Activated naive CD4-positive, alpha-beta T cell treated with Interleukin-2 at 50 U/mL for 16 hours (primary cell): Measurements from ENCODE around the gene APH1A.
"Not testable (repeated sequence)": the region's sequence is repeated elsewhere in the genome, so short reads cannot be mapped to it uniquely, and the experiment has no call there.

ENCODE experiments used
- DNase-seq: peaks from one replicate; pipeline ENCODE4 v3.0.0-alpha.2; 2020

APH1A gene

GRCh38 chr1:150233359-150234308, 35.2 kb downstream of the APH1A start:
- peak; percentile 72 for DNase-seq

GRCh38 chr1:150232921-150233320, 35.9 kb downstream of the APH1A start:
- DNase-seq, result not testable (repeated sequence)

GRCh38 chr1:150228246-150228645, 40.6 kb downstream of the APH1A start:
- not testable (repeated sequence) for DNase-seq

- no peak for DNase-seq
Observed at GRCh38 chr1:150227228-150227627, 41.6 kb downstream of the APH1A start.

GRCh38 chr1:150226486-150226885, 42.3 kb downstream of the APH1A start:
- DNase-seq, result no peak

- no peak for DNase-seq
Observed at GRCh38 chr1:150225546-150225945, 43.3 kb downstream of the APH1A start.

GRCh38 chr1:150224983-150225382, 43.8 kb downstream of the APH1A start:
- no peak for DNase-seq

- no peak for DNase-seq
Observed at GRCh38 chr1:150221552-150221951, 47.3 kb downstream of the APH1A start.

GRCh38 chr1:150215855-150216254, 53.0 kb downstream of the APH1A start:
- DNase-seq, result not testable (repeated sequence)
